DMS79 (cell line): Measurements from ENCODE around the gene ZC3HAV1.

Experiments
- DNase-seq: peaks from one replicate; lab custom pipeline; 2025; lab: John Stamatoyannopoulos, UW

ZC3HAV1 gene

DNA sequence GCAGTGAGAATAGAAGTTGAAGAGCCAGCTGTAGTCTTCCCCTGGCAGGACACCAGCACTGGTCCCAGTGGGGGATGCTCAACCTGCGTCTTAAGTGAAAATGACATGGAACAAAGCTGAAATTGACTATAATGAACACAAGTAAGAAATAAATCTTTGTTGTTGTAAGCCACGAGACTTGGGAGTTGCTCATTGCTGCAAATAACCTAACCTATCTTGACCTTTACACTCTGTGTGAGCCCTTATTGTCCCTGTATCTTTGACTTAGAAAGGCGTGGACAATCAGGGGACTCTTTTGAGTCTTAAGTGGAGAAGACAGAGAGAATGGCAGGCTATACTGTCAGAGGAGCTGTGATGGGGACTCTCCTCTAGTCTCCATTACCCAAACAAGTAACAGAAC, 90.6 kb downstream of the ZC3HAV1 start:
- DNase-seq: no peak

DNA sequence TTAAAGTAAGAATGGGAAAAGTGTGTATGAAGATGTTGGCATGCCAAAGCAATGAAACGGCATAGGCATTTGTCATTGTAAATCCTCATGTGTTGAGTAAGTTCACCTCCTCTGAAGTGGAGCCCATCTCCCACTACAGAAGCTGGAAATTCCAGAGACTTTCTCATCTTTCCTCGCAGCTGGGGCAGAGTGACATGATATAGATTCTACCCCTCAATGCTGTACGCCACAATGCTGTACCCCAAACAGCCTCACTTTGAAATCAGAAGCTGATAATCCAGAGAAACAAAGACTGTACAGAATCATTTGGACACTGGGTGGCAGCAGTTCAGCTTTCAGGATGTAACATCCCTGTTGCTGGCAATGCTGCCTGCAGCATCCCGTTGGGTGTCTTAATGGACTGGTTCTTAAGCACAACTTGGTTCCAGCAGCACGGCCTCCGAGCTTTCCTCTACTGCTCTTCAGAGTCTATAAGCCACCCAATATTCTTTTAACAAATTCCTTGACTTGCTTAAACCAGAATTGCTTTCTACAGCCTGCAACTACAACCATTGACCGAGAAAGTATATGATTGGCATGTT, 92.5 kb downstream of the ZC3HAV1 start:
- DNase-seq: no peak

DNA sequence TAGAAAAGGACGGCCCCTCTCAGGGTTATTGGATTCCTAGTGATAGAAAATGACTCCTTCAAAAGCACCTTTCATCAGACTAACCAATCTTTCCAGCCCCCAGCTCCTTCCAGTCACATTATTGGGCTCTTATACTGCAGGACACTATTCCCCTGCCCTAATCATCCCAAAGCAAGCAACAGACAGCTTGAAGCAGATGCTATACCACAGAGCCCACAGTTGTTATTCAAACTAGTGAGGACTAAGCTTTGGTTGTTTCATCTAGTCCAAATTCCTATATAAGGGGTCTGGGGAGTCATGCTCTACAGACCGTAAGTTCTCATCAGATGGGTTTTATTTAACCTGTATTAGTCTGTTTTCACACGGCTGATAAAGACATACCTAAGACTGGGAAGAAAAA, 98.1 kb downstream of the ZC3HAV1 start:
- DNase-seq: no peak

DNA sequence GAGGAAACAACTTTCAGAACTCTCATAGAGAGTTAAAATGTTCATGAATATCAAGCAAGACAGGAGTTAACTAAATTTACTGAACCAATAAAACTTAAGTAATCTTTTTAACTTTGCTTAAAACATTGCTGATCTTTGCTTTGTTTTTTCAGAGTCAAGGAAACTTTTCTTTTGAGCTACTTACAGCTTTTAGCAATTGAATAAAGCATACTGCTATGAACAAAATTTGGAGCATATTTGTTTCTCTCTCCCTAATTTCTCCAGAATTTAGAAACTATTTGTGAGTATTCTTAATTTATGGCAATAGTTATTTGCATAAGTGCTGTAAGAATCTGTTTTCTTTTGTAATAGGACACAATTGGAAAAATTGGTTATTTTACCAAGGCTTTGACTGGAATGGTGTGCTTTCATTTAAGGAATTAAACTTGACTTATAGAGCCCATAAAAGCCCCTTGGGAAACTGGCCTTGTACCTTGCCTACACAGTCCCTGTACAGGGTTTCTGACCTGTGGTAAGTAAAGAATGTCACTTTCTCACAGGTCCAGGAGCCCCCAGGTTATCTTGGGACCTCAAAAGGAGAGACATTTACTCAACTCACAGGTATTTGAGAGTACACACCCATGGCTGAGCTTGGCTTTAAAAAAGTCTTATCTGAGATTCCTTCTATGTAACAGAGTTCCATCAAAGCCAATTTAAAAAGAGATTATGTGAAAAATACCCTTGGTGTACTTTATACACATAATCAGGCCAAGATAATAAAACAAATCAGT, 105.0 kb downstream of the ZC3HAV1 start:
- DNase-seq: no peak

DNA sequence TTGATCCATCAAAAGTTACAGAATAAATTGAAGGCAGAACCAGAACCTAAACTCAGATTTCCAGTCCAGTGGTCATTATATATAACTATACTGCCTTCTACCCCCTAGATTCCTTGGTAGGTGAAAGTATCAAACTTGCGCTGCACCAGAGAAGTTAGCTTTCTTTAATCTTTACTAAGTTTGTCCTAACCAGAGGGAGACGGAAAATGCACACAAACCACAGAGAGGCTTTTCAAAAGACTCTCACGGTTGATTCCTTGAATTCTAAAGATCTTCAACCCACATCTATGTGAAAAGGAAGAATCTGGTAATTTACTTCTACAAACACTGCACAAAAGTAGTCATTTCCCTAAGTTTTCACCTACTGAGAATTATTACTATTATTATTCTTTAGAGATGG, 110.1 kb downstream of the ZC3HAV1 start:
- no peak for DNase-seq
